Measurements from ENCODE around the gene CATSPERB.
"Not testable (repeated sequence)": the region's sequence is repeated elsewhere in the genome, so short reads cannot be mapped to it uniquely, and the experiment has no call there.

CATSPERB gene

GRCh38 chr14:91567827-91568226, 164.1 kb downstream of the CATSPERB start:
- H3K4me3 ChIP-seq (ENCODE audit: low read length in 2 of 2); H2BK120ac ChIP-seq (ENCODE audit: low read depth, low read length); H3K4me2 ChIP-seq (ENCODE audit: insufficient read depth, low read length, poor library complexity, severe bottlenecking); H3K9ac ChIP-seq (ENCODE audit: low read depth, low read length, poor library complexity); H3K27ac ChIP-seq (replicated peaks; ENCODE audit: low read length); H4K8ac ChIP-seq (ENCODE audit: low read depth, low read length); H3K4me1 ChIP-seq (ENCODE audit: control insufficient read depth in 2 of 2, insufficient read depth in 1 of 2, low read depth in 1 of 2, low read length in 2 of 2); H3K14ac ChIP-seq (ENCODE audit: low read length); H3K18ac ChIP-seq (ENCODE audit: low read length); H3K27me3 ChIP-seq (ENCODE audit: control insufficient read depth in 3 of 3, insufficient read depth in 3 of 3, low read depth in 1 of 3, low read length in 3 of 3); H3K4ac ChIP-seq (ENCODE audit: low read length); H2AFZ ChIP-seq (ENCODE audit: low read length); H3K36me3 ChIP-seq (replicated peaks in 1 of 2; ENCODE audit: control insufficient read depth in 2 of 2, insufficient read depth in 2 of 2, low read length in 2 of 2); H3K79me1 ChIP-seq (ENCODE audit: low read depth, low read length); H2BK5ac ChIP-seq (ENCODE audit: low read length); H2BK12ac ChIP-seq (ENCODE audit: low read length); DNase-seq (ENCODE audit: low spot score); H4K91ac ChIP-seq (ENCODE audit: low read depth, low read length, poor library complexity); H3K9me3 ChIP-seq (replicated peaks in 1 of 2; ENCODE audit: control insufficient read depth in 2 of 2, insufficient read depth in 1 of 2, low read depth in 1 of 2, low read length in 2 of 2); H2BK15ac ChIP-seq (ENCODE audit: low read length); H2AK5ac ChIP-seq (ENCODE audit: low read depth, low read length); H3K23ac ChIP-seq (ENCODE audit: low read depth, low read length, poor library complexity): not testable (repeated sequence)
- no CpG with 5 or more reads among the region's 4 CpGs for WGBS, 2 donors (ENCODE audit: extremely low coverage in 2 of 2, insufficient read length in 2 of 2, insufficient replicate concordance in 1 of 2)

GRCh38 chr14:91555531-91555930, 176.4 kb downstream of the CATSPERB start:
- Histone ChIP-seq H3K27me3 (ENCODE audit: control insufficient read depth in 3 of 3, insufficient read depth in 3 of 3, low read depth in 1 of 3, low read length in 3 of 3) (no peaks in the 10 kb centered on the region), H3K4me2 (ENCODE audit: insufficient read depth, low read length, poor library complexity, severe bottlenecking) (no peak overlapping the region), H2AFZ (ENCODE audit: low read length) (no peak overlapping the region), H3K36me3 (replicated peaks in 1 of 2; ENCODE audit: control insufficient read depth in 2 of 2, insufficient read depth in 2 of 2, low read length in 2 of 2) (no peaks in the 10 kb centered on the region), H3K4ac (ENCODE audit: low read length) (no peak overlapping the region), H4K91ac (ENCODE audit: low read depth, low read length, poor library complexity) (no peak overlapping the region), H3K27ac (replicated peaks; ENCODE audit: low read length) (no peak overlapping the region), H3K23ac (ENCODE audit: low read depth, low read length, poor library complexity) (no peak overlapping the region), H2AK5ac (ENCODE audit: low read depth, low read length) (no peak overlapping the region), H3K9ac (ENCODE audit: low read depth, low read length, poor library complexity) (no peak overlapping the region), H2BK120ac (ENCODE audit: low read depth, low read length) (no peak overlapping the region), H2BK15ac (ENCODE audit: low read length) (no peak overlapping the region), H3K18ac (ENCODE audit: low read length) (no peak overlapping the region), H3K79me1 (ENCODE audit: low read depth, low read length) (no peaks in the 10 kb centered on the region), H3K4me1 (ENCODE audit: control insufficient read depth in 2 of 2, insufficient read depth in 1 of 2, low read depth in 1 of 2, low read length in 2 of 2) (peaks cover 0 to 3% of the 10 kb centered on the region in 2 donors), H3K4me3 (ENCODE audit: low read length in 2 of 2) (no peak overlapping the region), H4K8ac (ENCODE audit: low read depth, low read length) (no peak overlapping the region), H3K14ac (ENCODE audit: low read length) (no peak overlapping the region), H2BK5ac (ENCODE audit: low read length) (no peak overlapping the region), H2BK12ac (ENCODE audit: low read length) (no peak overlapping the region), H3K9me3 (replicated peaks in 1 of 2; ENCODE audit: control insufficient read depth in 2 of 2, insufficient read depth in 1 of 2, low read depth in 1 of 2, low read length in 2 of 2) (peaks cover 0 to 3% of the 10 kb centered on the region in 2 donors)
- no peak for DNase-seq (ENCODE audit: low spot score)
- WGBS, 2 donors (ENCODE audit: extremely low coverage in 2 of 2, insufficient read length in 2 of 2, insufficient replicate concordance in 1 of 2) = no CpG with 5 or more reads among the region's 2 CpGs

- Histone ChIP-seq H2BK12ac (ENCODE audit: low read length) (no peak overlapping the region), H4K91ac (ENCODE audit: low read depth, low read length, poor library complexity) (no peak overlapping the region), H3K14ac (ENCODE audit: low read length) (no peak overlapping the region), H3K79me1 (ENCODE audit: low read depth, low read length) (no peaks in the 10 kb centered on the region), H3K27ac (replicated peaks; ENCODE audit: low read length) (no peak overlapping the region), H2BK15ac (ENCODE audit: low read length) (no peak overlapping the region), H3K27me3 (ENCODE audit: control insufficient read depth in 3 of 3, insufficient read depth in 3 of 3, low read depth in 1 of 3, low read length in 3 of 3) (no peaks in the 10 kb centered on the region), H2AK5ac (ENCODE audit: low read depth, low read length) (no peak overlapping the region), H3K36me3 (replicated peaks in 1 of 2; ENCODE audit: control insufficient read depth in 2 of 2, insufficient read depth in 2 of 2, low read length in 2 of 2) (no peaks in the 10 kb centered on the region), H2AFZ (ENCODE audit: low read length) (no peak overlapping the region), H2BK5ac (ENCODE audit: low read length) (no peak overlapping the region), H3K18ac (ENCODE audit: low read length) (peak overlapping the region; percentile 62), H3K4me1 (ENCODE audit: control insufficient read depth in 2 of 2, insufficient read depth in 1 of 2, low read depth in 1 of 2, low read length in 2 of 2) (peaks cover 0 to 3% of the 10 kb centered on the region in 2 donors), H3K4me2 (ENCODE audit: insufficient read depth, low read length, poor library complexity, severe bottlenecking) (no peak overlapping the region), H3K4me3 (ENCODE audit: low read length in 2 of 2) (no peak overlapping the region), H3K4ac (ENCODE audit: low read length) (no peak overlapping the region), H4K8ac (ENCODE audit: low read depth, low read length) (no peak overlapping the region), H3K9me3 (replicated peaks in 1 of 2; ENCODE audit: control insufficient read depth in 2 of 2, insufficient read depth in 1 of 2, low read depth in 1 of 2, low read length in 2 of 2) (peaks cover 0 to 3% of the 10 kb centered on the region in 2 donors), H3K9ac (ENCODE audit: low read depth, low read length, poor library complexity) (no peak overlapping the region), H2BK120ac (ENCODE audit: low read depth, low read length) (no peak overlapping the region), H3K23ac (ENCODE audit: low read depth, low read length, poor library complexity) (peak overlapping the region; percentile 40)
- no CpG with 5 or more reads among the region's 11 CpGs for WGBS, 2 donors (ENCODE audit: extremely low coverage in 2 of 2, insufficient read length in 2 of 2, insufficient replicate concordance in 1 of 2)
- no peak for DNase-seq (ENCODE audit: low spot score)
Observed at GRCh38 chr14:91554535-91555332, 177.2 kb downstream of the CATSPERB start.

GRCh38 chr14:91548108-91548507, 183.8 kb downstream of the CATSPERB start:
- Histone ChIP-seq H3K18ac (ENCODE audit: low read length) (no peak overlapping the region), H3K4me2 (ENCODE audit: insufficient read depth, low read length, poor library complexity, severe bottlenecking) (no peak overlapping the region), H4K91ac (ENCODE audit: low read depth, low read length, poor library complexity) (no peak overlapping the region), H2BK120ac (ENCODE audit: low read depth, low read length) (no peak overlapping the region), H3K79me1 (ENCODE audit: low read depth, low read length) (no peaks in the 10 kb centered on the region), H3K27me3 (ENCODE audit: control insufficient read depth in 3 of 3, insufficient read depth in 3 of 3, low read depth in 1 of 3, low read length in 3 of 3) (no peaks in the 10 kb centered on the region), H3K4ac (ENCODE audit: low read length) (no peak overlapping the region), H3K14ac (ENCODE audit: low read length) (no peak overlapping the region), H3K4me3 (ENCODE audit: low read length in 2 of 2) (no peak overlapping the region), H2BK12ac (ENCODE audit: low read length) (no peak overlapping the region), H2BK5ac (ENCODE audit: low read length) (no peak overlapping the region), H3K9me3 (replicated peaks in 1 of 2; ENCODE audit: control insufficient read depth in 2 of 2, insufficient read depth in 1 of 2, low read depth in 1 of 2, low read length in 2 of 2) (no peaks in the 10 kb centered on the region), H4K8ac (ENCODE audit: low read depth, low read length) (no peak overlapping the region), H3K23ac (ENCODE audit: low read depth, low read length, poor library complexity) (no peak overlapping the region), H3K4me1 (ENCODE audit: control insufficient read depth in 2 of 2, insufficient read depth in 1 of 2, low read depth in 1 of 2, low read length in 2 of 2) (no peaks in the 10 kb centered on the region), H3K36me3 (replicated peaks in 1 of 2; ENCODE audit: control insufficient read depth in 2 of 2, insufficient read depth in 2 of 2, low read length in 2 of 2) (no peaks in the 10 kb centered on the region), H3K27ac (replicated peaks; ENCODE audit: low read length) (no peak overlapping the region), H2BK15ac (ENCODE audit: low read length) (no peak overlapping the region), H2AK5ac (ENCODE audit: low read depth, low read length) (no peak overlapping the region), H3K9ac (ENCODE audit: low read depth, low read length, poor library complexity) (no peak overlapping the region), H2AFZ (ENCODE audit: low read length) (no peak overlapping the region)
- WGBS, 2 donors (ENCODE audit: extremely low coverage in 2 of 2, insufficient read length in 2 of 2, insufficient replicate concordance in 1 of 2) = no CpG with 5 or more reads among the region's 3 CpGs
- no peak for DNase-seq (ENCODE audit: low spot score)
